Trophoblast cell (in vitro differentiated cells and primary cell): ENCODE data around the gene FPR3.

Experiments used
- DNase-seq, 2 donors: peaks; one replicate each; pipeline ENCODE4 v3.0.0-alpha.2; 2016
- H2AFZ ChIP-seq: 2 replicates; pipeline ENCODE4 v1.6.1; 2013; ENCODE audit warnings: low read length, moderate library complexity, mild to moderate bottlenecking; ENCODE audit not compliant: insufficient read depth, poor library complexity
- H2AK5ac ChIP-seq: 2 replicates; pipeline ENCODE4 v1.6.1; 2013; ENCODE audit warnings: mild to moderate bottlenecking, low read length
- H2BK120ac ChIP-seq: 2 replicates; pipeline ENCODE4 v1.6.1; 2013; ENCODE audit warnings: low read length, mild to moderate bottlenecking, moderate library complexity; ENCODE audit not compliant: insufficient read depth, poor library complexity
- H2BK12ac ChIP-seq: 2 replicates; pipeline ENCODE4 v1.6.1; 2013; ENCODE audit warnings: mild to moderate bottlenecking, low read length, moderate library complexity
- H2BK5ac ChIP-seq: 2 replicates; pipeline ENCODE4 v1.6.1; 2013; ENCODE audit warnings: low read length, low read depth, moderate library complexity, mild to moderate bottlenecking; ENCODE audit not compliant: poor library complexity
- H3K14ac ChIP-seq: 2 replicates; pipeline ENCODE4 v1.6.1; 2013; ENCODE audit warnings: mild to moderate bottlenecking, low read length
- H3K18ac ChIP-seq: 2 replicates; pipeline ENCODE4 v1.6.1; 2013; ENCODE audit warnings: mild to moderate bottlenecking, low read length
- H3K23ac ChIP-seq: 2 replicates; pipeline ENCODE4 v1.6.1; 2013; ENCODE audit warnings: low read length
- H3K27ac ChIP-seq: 2 replicates; pipeline ENCODE4 v1.5.1; 2013; ENCODE audit warnings: low read depth, mild to moderate bottlenecking, inconsistent platforms, low read length, moderate library complexity
- H3K27me3 ChIP-seq: 2 replicates; pipeline ENCODE4 v1.6.1; 2013; ENCODE audit warnings: inconsistent platforms, mild to moderate bottlenecking, low read length, moderate library complexity; ENCODE audit not compliant: insufficient read depth
- H3K36me3 ChIP-seq, 2 experiments: 1 replicate in 1 of 2; 2 replicates in 1 of 2; pipeline ENCODE4 v1.6.1; 2013; ENCODE audit warnings: low read length in 2 of 2, mild to moderate bottlenecking in 2 of 2, moderate library complexity in 1 of 2; ENCODE audit not compliant: insufficient read depth in 2 of 2, control insufficient read depth in 1 of 2
- H3K4ac ChIP-seq: 2 replicates; pipeline ENCODE4 v1.6.1; 2013; ENCODE audit warnings: low read depth, mild to moderate bottlenecking, low read length, moderate library complexity
- H3K4me1 ChIP-seq, 2 experiments: 1 replicate in 1 of 2; 2 replicates in 1 of 2; pipeline ENCODE4 v1.6.1; 2013; ENCODE audit warnings: low read length in 2 of 2, mild to moderate bottlenecking in 2 of 2, moderate library complexity in 1 of 2; ENCODE audit not compliant: insufficient read depth in 2 of 2, control insufficient read depth in 1 of 2
- H3K4me2 ChIP-seq: 2 replicates; pipeline ENCODE4 v1.6.1; 2013; ENCODE audit warnings: inconsistent platforms, mild to moderate bottlenecking, low read length, moderate library complexity
- H3K4me3 ChIP-seq: 2 replicates; pipeline ENCODE4 v1.5.1; 2013; ENCODE audit warnings: mild to moderate bottlenecking, low read depth, low read length, inconsistent platforms
- H3K79me1 ChIP-seq: one replicate; pipeline ENCODE4 v1.6.1; 2013; ENCODE audit warnings: low read length
- H3K79me2 ChIP-seq: 2 replicates; pipeline ENCODE4 v1.6.1; 2013; ENCODE audit warnings: low read length, mild to moderate bottlenecking; ENCODE audit not compliant: control insufficient read depth, insufficient read depth, poor library complexity
- H3K9ac ChIP-seq: 2 replicates; pipeline ENCODE4 v1.6.1; 2013; ENCODE audit warnings: mild to moderate bottlenecking, low read length
- H3K9me3 ChIP-seq: 2 replicates; pipeline ENCODE4 v1.6.1; 2013; ENCODE audit warnings: low read depth, mild to moderate bottlenecking, control low read depth, inconsistent platforms, low read length; ENCODE audit not compliant: insufficient read depth
- H4K12ac ChIP-seq: 2 replicates; pipeline ENCODE4 v1.6.1; 2013; ENCODE audit warnings: low read depth, mild to moderate bottlenecking, low read length, moderate library complexity
- H4K8ac ChIP-seq: 2 replicates; pipeline ENCODE4 v1.6.1; 2013; ENCODE audit warnings: low read depth, mild to moderate bottlenecking, low read length, moderate library complexity
- H4K91ac ChIP-seq: one replicate; pipeline ENCODE4 v1.6.1; 2013; ENCODE audit warnings: low read depth, mild to moderate bottlenecking, low read length, moderate library complexity
- WGBS: extraction: QIAGEN DNeasy Blood & Tissue Kit; methylation state at CpG from one replicate; pipeline ENCODE4 v1.1.7; 2013; ENCODE audit warnings: missing lambda C conversion rate; ENCODE audit not compliant: insufficient read length, insufficient coverage; ENCODE audit errors: extremely low coverage; 5-methylcytosine and 5-hydroxymethylcytosine counted together

FPR3 gene

GRCh38 chr19:51796195-51796679 lies 1.3 kb downstream of the FPR3 start:
- no peaks in the 10 kb centered on the region for H3K27me3 ChIP-seq
- H4K12ac ChIP-seq, result no peak overlapping the region
- no peak overlapping the region for H2BK5ac ChIP-seq
- H3K14ac ChIP-seq, result no peak overlapping the region
- no peaks in the 10 kb centered on the region for H3K36me3 ChIP-seq
- no peaks in the 10 kb centered on the region for H3K79me2 ChIP-seq
- H3K79me1 ChIP-seq, result peaks cover 13% of the 10 kb centered on the region
- no peak overlapping the region for H4K8ac ChIP-seq
- no peak overlapping the region for H3K9ac ChIP-seq
- no peak for DNase-seq
- H3K23ac ChIP-seq, result no peak overlapping the region
- H3K4me3 ChIP-seq, result no peak overlapping the region
- H2AK5ac ChIP-seq, result no peak overlapping the region
- no peak overlapping the region for H3K18ac ChIP-seq
- H2BK12ac ChIP-seq, result no peak overlapping the region
- WGBS, result 100% methylated on average over 2 of the region's 8 CpGs
- no peak overlapping the region for H4K91ac ChIP-seq
- H3K4me1 ChIP-seq, result peaks cover 7 to 12% of the 10 kb centered on the region in 2 experiments
- H2AFZ ChIP-seq, result no peak overlapping the region
- H3K27ac ChIP-seq, result no peak overlapping the region
- no peak overlapping the region for H3K4ac ChIP-seq
- no peak overlapping the region for H2BK120ac ChIP-seq
- H3K9me3 ChIP-seq, result peaks cover 10% of the 10 kb centered on the region
- H3K4me2 ChIP-seq, result no peak overlapping the region

GRCh38 chr19:51797480-51797879 lies 2.5 kb downstream of the FPR3 start:
- H3K27ac ChIP-seq, result no peak overlapping the region
- H2BK5ac ChIP-seq, result no peak overlapping the region
- no peaks in the 10 kb centered on the region for H3K27me3 ChIP-seq
- no peak overlapping the region for H4K8ac ChIP-seq
- H3K18ac ChIP-seq, result no peak overlapping the region
- no peak overlapping the region for H2BK120ac ChIP-seq
- no peak overlapping the region for H2AFZ ChIP-seq
- no peak overlapping the region for H3K14ac ChIP-seq
- no peak overlapping the region for H3K4me2 ChIP-seq
- no peaks in the 10 kb centered on the region for H3K79me2 ChIP-seq
- no peak overlapping the region for H3K4ac ChIP-seq
- peaks cover 7 to 12% of the 10 kb centered on the region in 2 experiments for H3K4me1 ChIP-seq
- WGBS, result 100% methylated on average over 1 of the region's 5 CpGs
- DNase-seq, result no peak
- H3K36me3 ChIP-seq, result no peaks in the 10 kb centered on the region
- H4K12ac ChIP-seq, result no peak overlapping the region
- no peak overlapping the region for H2AK5ac ChIP-seq
- H2BK12ac ChIP-seq, result no peak overlapping the region
- H3K9me3 ChIP-seq, result peaks cover 11% of the 10 kb centered on the region
- H4K91ac ChIP-seq, result no peak overlapping the region
- no peak overlapping the region for H3K23ac ChIP-seq
- peaks cover 14% of the 10 kb centered on the region for H3K79me1 ChIP-seq
- H3K4me3 ChIP-seq, result no peak overlapping the region
- no peak overlapping the region for H3K9ac ChIP-seq

GRCh38 chr19:51798062-51798461 lies 3.1 kb downstream of the FPR3 start:
- H4K91ac ChIP-seq, result peak overlapping the region; percentile 32
- no peak overlapping the region for H3K4me2 ChIP-seq
- no peak overlapping the region for H4K12ac ChIP-seq
- no peak overlapping the region for H3K4me3 ChIP-seq
- H2BK12ac ChIP-seq, result peak overlapping the region; percentile 84
- no peaks in the 10 kb centered on the region for H3K36me3 ChIP-seq
- H2AK5ac ChIP-seq, result peak overlapping the region; percentile 77
- H3K9ac ChIP-seq, result no peak overlapping the region
- H3K9me3 ChIP-seq, result peaks cover 11% of the 10 kb centered on the region
- H3K4me1 ChIP-seq, result peaks cover 7 to 12% of the 10 kb centered on the region in 2 experiments
- no peak overlapping the region for H3K27ac ChIP-seq
- H3K18ac ChIP-seq, result no peak overlapping the region
- no peak overlapping the region for H4K8ac ChIP-seq
- no peak overlapping the region for H3K23ac ChIP-seq
- H2BK5ac ChIP-seq, result no peak overlapping the region
- no peak overlapping the region for H3K14ac ChIP-seq
- H3K79me2 ChIP-seq, result no peaks in the 10 kb centered on the region
- no CpG with 5 or more reads among the region's 3 CpGs for WGBS
- H3K27me3 ChIP-seq, result no peaks in the 10 kb centered on the region
- no peak for DNase-seq
- H2AFZ ChIP-seq, result no peak overlapping the region
- peak overlapping the region; percentile 31 for H2BK120ac ChIP-seq
- H3K4ac ChIP-seq, result no peak overlapping the region
- peaks cover 14% of the 10 kb centered on the region for H3K79me1 ChIP-seq

- H2BK5ac ChIP-seq, result peak overlapping the region; percentile 81
- H3K4me2 ChIP-seq, result no peak overlapping the region
- no peak overlapping the region for H3K9ac ChIP-seq
- H2BK12ac ChIP-seq, result peak overlapping the region; percentile 83
- peak; percentile 78 to 85 for DNase-seq
- no peaks in the 10 kb centered on the region for H3K79me2 ChIP-seq
- H3K4me1 ChIP-seq, result peaks cover 9 to 12% of the 10 kb centered on the region in 2 experiments
- H4K12ac ChIP-seq, result no peak overlapping the region
- H3K23ac ChIP-seq, result no peak overlapping the region
- H2AK5ac ChIP-seq, result peak overlapping the region; percentile 9
- no peaks in the 10 kb centered on the region for H3K27me3 ChIP-seq
- peak overlapping the region; percentile 6 for H3K4ac ChIP-seq
- H3K14ac ChIP-seq, result peak overlapping the region; percentile 67
- peak overlapping the region; percentile 85 for H2BK120ac ChIP-seq
- peak overlapping the region; percentile 94 for H4K91ac ChIP-seq
- no CpG with 5 or more reads among the region's 20 CpGs for WGBS
- H3K9me3 ChIP-seq, result peaks cover 11% of the 10 kb centered on the region
- H3K4me3 ChIP-seq, result no peak overlapping the region
- no peaks in the 10 kb centered on the region for H3K36me3 ChIP-seq
- peak overlapping the region; percentile 50 for H4K8ac ChIP-seq
- peak overlapping the region; percentile 85 for H3K27ac ChIP-seq
- peak overlapping the region; percentile 54 for H3K18ac ChIP-seq
- H2AFZ ChIP-seq, result peak overlapping the region; percentile 24
- peaks cover 17% of the 10 kb centered on the region for H3K79me1 ChIP-seq
Measured at GRCh38 chr19:51799034-51799773, 4.2 kb downstream of the FPR3 start.
